Neural cell (in vitro differentiated cells): Measurements from ENCODE around the gene GRM1.

Experiments
- CTCF ChIP-seq: fragments of 450-650 bp; IDR thresholded peaks from 2 replicates; pipeline ENCODE4 v1.5.1; 2014; ENCODE audit warnings: antibody characterized with exemption, mild to moderate bottlenecking, moderate library complexity; ENCODE audit not compliant: poor library complexity, severe bottlenecking
- EP300 ChIP-seq: fragments of 450-650 bp; conservative IDR thresholded peaks from 2 replicates; pipeline ENCODE4 v1.6.1; 2014; ENCODE audit warnings: antibody characterized with exemption, mild to moderate bottlenecking, moderate library complexity; ENCODE audit not compliant: poor library complexity, severe bottlenecking
- EZH2 ChIP-seq: fragments of 200-600, 300-800 bp; shearing (Covaris generic), sonication (generic); IDR thresholded peaks from 2 replicates; pipeline ENCODE4 v1.6.1; 2014; ENCODE audit warnings: antibody characterized with exemption, low read length, borderline replicate concordance, mild to moderate bottlenecking; ENCODE audit not compliant: insufficient read depth, poor library complexity, severe bottlenecking
- MXI1 ChIP-seq: fragments of 450-650 bp; conservative IDR thresholded peaks from 2 replicates; pipeline ENCODE4 v1.6.1; 2014; ENCODE audit warnings: antibody characterized with exemption, mild to moderate bottlenecking; ENCODE audit not compliant: poor library complexity, severe bottlenecking
- TAF1 ChIP-seq: IDR thresholded peaks from 2 replicates; pipeline ENCODE4 v1.6.1; 2012; ENCODE audit warnings: low read depth
- TF ChIP-seq, protein P1 (sequence below): IDR thresholded peaks from 2 replicates; pipeline ENCODE4 v1.6.1; 2012; ENCODE audit warnings: borderline replicate concordance

GRCh38 chr6:146460941-146461340, 432.1 kb downstream of the GRM1 start:
- no peak for TF ChIP-seq CTCF
- no peak for TF ChIP-seq MXI1
- TF ChIP-seq, protein P1, sequence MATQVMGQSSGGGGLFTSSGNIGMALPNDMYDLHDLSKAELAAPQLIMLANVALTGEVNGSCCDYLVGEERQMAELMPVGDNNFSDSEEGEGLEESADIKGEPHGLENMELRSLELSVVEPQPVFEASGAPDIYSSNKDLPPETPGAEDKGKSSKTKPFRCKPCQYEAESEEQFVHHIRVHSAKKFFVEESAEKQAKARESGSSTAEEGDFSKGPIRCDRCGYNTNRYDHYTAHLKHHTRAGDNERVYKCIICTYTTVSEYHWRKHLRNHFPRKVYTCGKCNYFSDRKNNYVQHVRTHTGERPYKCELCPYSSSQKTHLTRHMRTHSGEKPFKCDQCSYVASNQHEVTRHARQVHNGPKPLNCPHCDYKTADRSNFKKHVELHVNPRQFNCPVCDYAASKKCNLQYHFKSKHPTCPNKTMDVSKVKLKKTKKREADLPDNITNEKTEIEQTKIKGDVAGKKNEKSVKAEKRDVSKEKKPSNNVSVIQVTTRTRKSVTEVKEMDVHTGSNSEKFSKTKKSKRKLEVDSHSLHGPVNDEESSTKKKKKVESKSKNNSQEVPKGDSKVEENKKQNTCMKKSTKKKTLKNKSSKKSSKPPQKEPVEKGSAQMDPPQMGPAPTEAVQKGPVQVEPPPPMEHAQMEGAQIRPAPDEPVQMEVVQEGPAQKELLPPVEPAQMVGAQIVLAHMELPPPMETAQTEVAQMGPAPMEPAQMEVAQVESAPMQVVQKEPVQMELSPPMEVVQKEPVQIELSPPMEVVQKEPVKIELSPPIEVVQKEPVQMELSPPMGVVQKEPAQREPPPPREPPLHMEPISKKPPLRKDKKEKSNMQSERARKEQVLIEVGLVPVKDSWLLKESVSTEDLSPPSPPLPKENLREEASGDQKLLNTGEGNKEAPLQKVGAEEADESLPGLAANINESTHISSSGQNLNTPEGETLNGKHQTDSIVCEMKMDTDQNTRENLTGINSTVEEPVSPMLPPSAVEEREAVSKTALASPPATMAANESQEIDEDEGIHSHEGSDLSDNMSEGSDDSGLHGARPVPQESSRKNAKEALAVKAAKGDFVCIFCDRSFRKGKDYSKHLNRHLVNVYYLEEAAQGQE: no peak
- no peak for TF ChIP-seq EP300
- TF ChIP-seq EZH2: no peak
- TF ChIP-seq TAF1: no peak
